NAMALWA (cell line): Measurements from ENCODE around the gene PLEKHG1.

Experiments used
- DNase-seq: peaks from one replicate; pipeline ENCODE4 v3.0.0-alpha.2; 2015; ENCODE audit warnings: low spot score

PLEKHG1 gene

GRCh38 chr6:150589852-150590251, 9.8 kb upstream of the PLEKHG1 start:
- DNase-seq = no peak

GRCh38 chr6:150590446-150590845, 9.2 kb upstream of the PLEKHG1 start:
- peak; percentile 34 for DNase-seq

GRCh38 chr6:150592377-150592995, 7.2 kb upstream of the PLEKHG1 start:
- no peak for DNase-seq

- no peak for DNase-seq
Observed at GRCh38 chr6:150593119-150593518, 6.6 kb upstream of the PLEKHG1 start.

GRCh38 chr6:150596439-150596838, 3.2 kb upstream of the PLEKHG1 start:
- no peak for DNase-seq

- peak; percentile 25 for DNase-seq
Observed at GRCh38 chr6:150598401-150598800, 1.3 kb upstream of the PLEKHG1 start.

GRCh38 chr6:150598858-150599198, 857 bp upstream of the PLEKHG1 start:
- DNase-seq = no peak

GRCh38 chr6:150600010-150600300, 270 bp downstream of the PLEKHG1 start:
- DNase-seq = no peak

GRCh38 chr6:150600301-150601017, 774 bp downstream of the PLEKHG1 start:
- DNase-seq = peak; percentile 90

- no peak for DNase-seq
Observed at GRCh38 chr6:150601439-150601838, 1.8 kb downstream of the PLEKHG1 start.

GRCh38 chr6:150603176-150603575, 3.5 kb downstream of the PLEKHG1 start:
- DNase-seq = no peak

- DNase-seq = no peak
Observed at GRCh38 chr6:150604467-150604866, 4.8 kb downstream of the PLEKHG1 start.

- no peak for DNase-seq
Observed at GRCh38 chr6:150605333-150605732, 5.6 kb downstream of the PLEKHG1 start.

- no peak for DNase-seq
Observed at GRCh38 chr6:150606168-150606591, 6.5 kb downstream of the PLEKHG1 start.

- DNase-seq = no peak
Observed at GRCh38 chr6:150606647-150607328, 7.1 kb downstream of the PLEKHG1 start.

- no peak for DNase-seq
Observed at GRCh38 chr6:150607329-150607650, 7.6 kb downstream of the PLEKHG1 start.

GRCh38 chr6:150610584-150610983, 10.9 kb downstream of the PLEKHG1 start:
- DNase-seq = no peak

- DNase-seq = no peak
Observed at GRCh38 chr6:150613269-150613668, 13.6 kb downstream of the PLEKHG1 start.

GRCh38 chr6:150615967-150616366, 16.3 kb downstream of the PLEKHG1 start:
- DNase-seq = no peak

GRCh38 chr6:150616586-150616985, 16.9 kb downstream of the PLEKHG1 start:
- no peak for DNase-seq

- DNase-seq = no peak
Observed at GRCh38 chr6:150617062-150617461, 17.4 kb downstream of the PLEKHG1 start.

GRCh38 chr6:150617496-150618460, 18.1 kb downstream of the PLEKHG1 start:
- DNase-seq = peak; percentile 11

GRCh38 chr6:150619275-150619674, 19.6 kb downstream of the PLEKHG1 start:
- no peak for DNase-seq
